ENCODE data around the gene RPLP2.

Gene RPLP2

GRCh38 chr11:772429-773390 is 37.1 kb upstream of the RPLP2 start:
- Histone ChIP-seq H3K9me3 (no peaks in the 10 kb centered on the region), H3K4me3 (no peak overlapping the region), H3K4me1 (peaks cover 0 to 41% (median 21%) of the 10 kb centered on the region in 4 donors), H3K27ac (no peak overlapping the region), H3K27me3 (no peaks in the 10 kb centered on the region), H3K36me3 (peaks cover 6 to 70% (median 39%) of the 10 kb centered on the region in 3 donors)
- DNase-seq, result no peak
- intact Hi-C loops (cut with DNase I; ENCODE audit: low total_unique reads), result no loop called here
- TF ChIP-seq, protein P1, sequence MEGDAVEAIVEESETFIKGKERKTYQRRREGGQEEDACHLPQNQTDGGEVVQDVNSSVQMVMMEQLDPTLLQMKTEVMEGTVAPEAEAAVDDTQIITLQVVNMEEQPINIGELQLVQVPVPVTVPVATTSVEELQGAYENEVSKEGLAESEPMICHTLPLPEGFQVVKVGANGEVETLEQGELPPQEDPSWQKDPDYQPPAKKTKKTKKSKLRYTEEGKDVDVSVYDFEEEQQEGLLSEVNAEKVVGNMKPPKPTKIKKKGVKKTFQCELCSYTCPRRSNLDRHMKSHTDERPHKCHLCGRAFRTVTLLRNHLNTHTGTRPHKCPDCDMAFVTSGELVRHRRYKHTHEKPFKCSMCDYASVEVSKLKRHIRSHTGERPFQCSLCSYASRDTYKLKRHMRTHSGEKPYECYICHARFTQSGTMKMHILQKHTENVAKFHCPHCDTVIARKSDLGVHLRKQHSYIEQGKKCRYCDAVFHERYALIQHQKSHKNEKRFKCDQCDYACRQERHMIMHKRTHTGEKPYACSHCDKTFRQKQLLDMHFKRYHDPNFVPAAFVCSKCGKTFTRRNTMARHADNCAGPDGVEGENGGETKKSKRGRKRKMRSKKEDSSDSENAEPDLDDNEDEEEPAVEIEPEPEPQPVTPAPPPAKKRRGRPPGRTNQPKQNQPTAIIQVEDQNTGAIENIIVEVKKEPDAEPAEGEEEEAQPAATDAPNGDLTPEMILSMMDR (IDR thresholded peaks at IDR 0.05), result no peak

GRCh38 chr11:773425-773824 is 36.3 kb upstream of the RPLP2 start:
- DNase-seq, result no peak
- intact Hi-C loops (cut with DNase I; ENCODE audit: low total_unique reads), result no loop called here
- H3K36me3 ChIP-seq, result peaks cover 6 to 64% (median 37%) of the 10 kb centered on the region in 3 donors
- peaks cover 0 to 48% (median 27%) of the 10 kb centered on the region in 4 donors for H3K4me1 ChIP-seq
- H3K4me3 ChIP-seq, result no peak overlapping the region
- no peak overlapping the region for H3K27ac ChIP-seq
- TF ChIP-seq, protein P1 (IDR thresholded peaks at IDR 0.05), result no peak
- H3K9me3 ChIP-seq, result no peaks in the 10 kb centered on the region
- H3K27me3 ChIP-seq, result no peaks in the 10 kb centered on the region

DNA sequence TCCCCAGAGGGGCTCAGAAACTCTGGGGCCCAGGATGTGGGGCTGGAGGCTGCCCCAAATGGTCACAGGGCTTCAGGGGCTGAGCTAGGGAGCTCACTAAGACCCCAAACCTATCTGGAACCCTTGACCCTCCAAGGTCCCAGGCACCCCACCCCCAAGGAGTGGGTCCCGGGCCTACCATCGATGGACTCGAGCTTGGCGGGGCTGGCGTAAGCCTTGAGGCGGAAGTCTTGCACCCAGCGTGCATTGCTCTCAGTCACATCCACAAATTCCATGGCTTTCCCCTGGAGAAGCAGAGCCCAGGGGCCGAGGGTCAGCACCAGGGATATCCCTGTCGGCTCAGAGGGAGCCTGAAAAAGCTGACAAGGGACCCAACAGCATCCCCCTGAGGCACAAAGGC is 35.9 kb upstream of the RPLP2 start:
- intact Hi-C loops (cut with DNase I; ENCODE audit: low total_unique reads), result no loop called here
- no peaks in the 10 kb centered on the region for H3K27me3 ChIP-seq
- TF ChIP-seq, protein P1 (IDR thresholded peaks at IDR 0.05), result no peak
- no peak overlapping the region for H3K27ac ChIP-seq
- H3K36me3 ChIP-seq, result peaks cover 6 to 60% (median 35%) of the 10 kb centered on the region in 3 donors
- H3K4me1 ChIP-seq, result peaks cover 0 to 49% (median 30%) of the 10 kb centered on the region in 4 donors
- no peak for DNase-seq
- H3K4me3 ChIP-seq, result no peak overlapping the region
- no peaks in the 10 kb centered on the region for H3K9me3 ChIP-seq

DNA sequence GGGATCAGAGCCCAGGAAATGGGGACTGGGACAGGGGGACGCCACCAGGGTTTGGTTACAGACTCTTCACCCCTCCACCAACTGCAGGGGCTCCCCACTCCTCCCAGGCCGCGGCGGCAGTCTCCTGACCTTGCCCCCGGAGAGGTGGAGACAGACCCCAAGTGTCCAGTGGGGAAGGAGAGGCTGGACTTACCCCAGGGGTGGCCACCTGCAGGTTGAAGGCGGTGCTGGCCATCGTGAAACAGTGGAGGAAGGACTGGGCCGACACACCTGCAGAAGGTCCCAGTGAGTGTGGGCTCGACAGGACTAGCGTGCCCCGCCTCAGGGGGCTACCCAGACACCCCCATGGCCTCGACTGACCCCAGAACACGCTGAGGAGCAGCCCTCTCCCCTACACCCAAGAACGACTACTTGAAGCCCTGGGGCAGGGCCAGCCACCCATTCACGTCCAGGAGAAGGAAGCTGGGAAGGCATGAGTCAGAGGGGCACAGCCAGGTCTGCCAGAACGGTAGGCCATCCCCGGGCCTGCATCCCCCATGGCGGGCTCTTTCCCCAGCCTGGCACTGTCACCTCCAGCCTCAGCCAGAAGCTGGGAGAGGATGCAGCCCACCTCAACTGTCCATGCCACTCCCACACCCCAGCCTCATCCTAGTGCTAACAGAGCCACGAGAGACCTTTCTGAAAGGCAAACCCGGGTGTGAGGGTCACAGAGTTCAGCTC is 34.7 kb upstream of the RPLP2 start:
- TF ChIP-seq, protein P1 (IDR thresholded peaks at IDR 0.05), result no peak
- intact Hi-C loops (cut with DNase I; ENCODE audit: low total_unique reads), result no loop called here
- H3K4me3 ChIP-seq, result peak overlapping the region in 1 of 2 donors; percentile 89
- no peaks in the 10 kb centered on the region for H3K27me3 ChIP-seq
- no peak for DNase-seq
- peaks cover 0 to 49% (median 30%) of the 10 kb centered on the region in 4 donors for H3K4me1 ChIP-seq
- peaks cover 4 to 49% (median 30%) of the 10 kb centered on the region in 3 donors for H3K36me3 ChIP-seq
- H3K9me3 ChIP-seq, result no peaks in the 10 kb centered on the region
- H3K27ac ChIP-seq, result no peak overlapping the region

- H3K27ac ChIP-seq, result peak overlapping the region in 1 of 2 donors; percentile 90
- H3K36me3 ChIP-seq, result peaks cover 0 to 42% (median 18%) of the 10 kb centered on the region in 3 donors
- intact Hi-C loops (cut with DNase I; ENCODE audit: low total_unique reads), result no loop called here
- DNase-seq, result no peak
- peaks cover 0 to 49% (median 30%) of the 10 kb centered on the region in 4 donors for H3K4me1 ChIP-seq
- peak overlapping the region; percentile 83 to 89 for H3K4me3 ChIP-seq
- H3K9me3 ChIP-seq, result no peaks in the 10 kb centered on the region
- TF ChIP-seq, protein P1 (IDR thresholded peaks at IDR 0.05), result no peak
- no peaks in the 10 kb centered on the region for H3K27me3 ChIP-seq
Observed at GRCh38 chr11:776263-776560, 33.6 kb upstream of the RPLP2 start.

Measured in tibial artery (tissue), 4 donors.